Upper lobe of right lung (tissue), 1 donor: ENCODE results near the gene ANTXR2. TPM values are rescaled to one million over a fixed set of nuclear protein-coding genes. Genes with fewer than 3 reads are reported as not detected.

Source experiments
- ATAC-seq: fragments of 200-7000 bp; cut with Tn5 transposase; one replicate; pipeline ENCODE4 v1.9.1; 2020; ENCODE audit warnings: mild to moderate bottlenecking, moderate library complexity
- DNase-seq: peaks from one replicate; pipeline ENCODE4 v3.0.0-alpha.2; 2020
- H3K27ac ChIP-seq: fragments of 200-600 bp; one replicate; pipeline ENCODE4 v1.8.0; 2022
- H3K27me3 ChIP-seq: fragments of 200-600 bp; one replicate; pipeline ENCODE4 v1.8.0; 2022; ENCODE audit warnings: mild to moderate bottlenecking
- H3K36me3 ChIP-seq: fragments of 200-600 bp; one replicate; pipeline ENCODE4 v1.8.0; 2022
- H3K4me1 ChIP-seq: fragments of 200-600 bp; one replicate; pipeline ENCODE4 v1.8.0; 2022
- H3K4me3 ChIP-seq: fragments of 200-600 bp; one replicate; pipeline ENCODE4 v1.8.0; 2022; ENCODE audit warnings: mild to moderate bottlenecking
- H3K9me3 ChIP-seq: fragments of 200-600 bp; one replicate; pipeline ENCODE4 v1.8.0; 2022
- intact Hi-C: fragments of 100-400 bp; cut with DNase I; formaldehyde crosslinking; loops from one replicate; pipeline ENCODE4 v1.11.0; 2022
- total RNA-seq: library from RNA; stranded (reverse); fragmentation: NEBNext Ultra II Directional; extraction: Animal tissue kit (Norgen Biotek cat#: 25700); gene quantifications from one replicate; pipeline ENCODE4 v1.2.1, GENCODE V29; 2021
- TF ChIP-seq, protein P1 (sequence below): fragments of 200-600 bp; IDR thresholded peaks from one replicate; pipeline ENCODE4 v1.8.0; 2022; ENCODE audit warnings: antibody characterized with exemption
- donor health status: DM: no; HTN: yes; CAD: no; lungs with severe emphysema.

The ANTXR2 gene
- total RNA-seq, 1 donor from 2014 or later = 67.4 TPM

DNA sequence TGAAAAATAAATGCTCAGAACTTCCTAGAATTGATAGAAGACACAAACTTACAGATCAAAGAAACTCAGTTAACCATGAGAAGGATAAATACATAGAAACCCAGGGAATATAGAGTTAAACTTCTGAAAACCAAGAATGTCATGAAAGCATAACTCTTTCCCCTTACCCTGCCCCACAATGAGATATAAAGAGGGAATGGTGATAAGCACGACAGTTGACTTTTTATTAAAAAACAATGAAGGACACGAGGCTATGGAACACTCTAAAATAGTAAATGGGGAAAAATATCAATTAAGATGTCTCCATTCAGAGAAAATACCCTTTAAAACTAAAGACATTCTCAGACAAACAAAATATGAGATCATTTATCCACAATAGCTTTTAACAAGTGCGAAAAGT lies 154.7 kb downstream of the ANTXR2 start:
- ATAC-seq (no peak), DNase-seq (no peak)
- H3K9me3 ChIP-seq = no peaks in the 10 kb centered on the region
- H3K27me3 ChIP-seq = no peaks in the 10 kb centered on the region
- no peak overlapping the region for H3K27ac ChIP-seq
- no peaks in the 10 kb centered on the region for H3K4me1 ChIP-seq
- intact Hi-C loops = no loop called here
- no peak overlapping the region for H3K4me3 ChIP-seq
- TF ChIP-seq, protein P1, sequence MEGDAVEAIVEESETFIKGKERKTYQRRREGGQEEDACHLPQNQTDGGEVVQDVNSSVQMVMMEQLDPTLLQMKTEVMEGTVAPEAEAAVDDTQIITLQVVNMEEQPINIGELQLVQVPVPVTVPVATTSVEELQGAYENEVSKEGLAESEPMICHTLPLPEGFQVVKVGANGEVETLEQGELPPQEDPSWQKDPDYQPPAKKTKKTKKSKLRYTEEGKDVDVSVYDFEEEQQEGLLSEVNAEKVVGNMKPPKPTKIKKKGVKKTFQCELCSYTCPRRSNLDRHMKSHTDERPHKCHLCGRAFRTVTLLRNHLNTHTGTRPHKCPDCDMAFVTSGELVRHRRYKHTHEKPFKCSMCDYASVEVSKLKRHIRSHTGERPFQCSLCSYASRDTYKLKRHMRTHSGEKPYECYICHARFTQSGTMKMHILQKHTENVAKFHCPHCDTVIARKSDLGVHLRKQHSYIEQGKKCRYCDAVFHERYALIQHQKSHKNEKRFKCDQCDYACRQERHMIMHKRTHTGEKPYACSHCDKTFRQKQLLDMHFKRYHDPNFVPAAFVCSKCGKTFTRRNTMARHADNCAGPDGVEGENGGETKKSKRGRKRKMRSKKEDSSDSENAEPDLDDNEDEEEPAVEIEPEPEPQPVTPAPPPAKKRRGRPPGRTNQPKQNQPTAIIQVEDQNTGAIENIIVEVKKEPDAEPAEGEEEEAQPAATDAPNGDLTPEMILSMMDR = no peak
- no peaks in the 10 kb centered on the region for H3K36me3 ChIP-seq

DNA sequence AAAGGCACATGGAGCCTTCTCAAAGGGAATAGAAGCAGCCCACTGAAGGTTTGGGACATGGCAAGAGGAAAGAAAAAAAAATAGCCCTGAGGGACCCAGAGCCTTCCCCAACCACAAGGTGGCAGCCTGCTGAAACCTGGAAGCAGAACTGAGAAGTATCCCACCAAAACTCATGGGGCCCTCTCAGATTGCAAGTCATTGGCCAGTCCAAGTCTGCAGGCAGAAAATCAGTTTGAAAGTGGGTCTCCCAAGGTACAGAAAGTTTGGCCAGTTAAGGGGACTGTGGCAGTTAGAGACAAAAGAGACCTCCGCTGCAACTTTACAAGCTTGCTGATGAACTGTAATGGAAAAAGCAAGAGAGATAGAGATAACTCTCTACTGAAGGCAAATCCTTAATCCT lies 155.8 kb downstream of the ANTXR2 start:
- intact Hi-C loops = no loop called here
- ATAC-seq (peak; percentile 62), DNase-seq (no peak)
- H3K36me3 ChIP-seq = no peaks in the 10 kb centered on the region
- H3K27me3 ChIP-seq = no peaks in the 10 kb centered on the region
- H3K4me3 ChIP-seq = no peak overlapping the region
- H3K27ac ChIP-seq = no peak overlapping the region
- H3K4me1 ChIP-seq = no peaks in the 10 kb centered on the region
- H3K9me3 ChIP-seq = no peaks in the 10 kb centered on the region
- TF ChIP-seq, protein P1 = peak; percentile 56

DNA sequence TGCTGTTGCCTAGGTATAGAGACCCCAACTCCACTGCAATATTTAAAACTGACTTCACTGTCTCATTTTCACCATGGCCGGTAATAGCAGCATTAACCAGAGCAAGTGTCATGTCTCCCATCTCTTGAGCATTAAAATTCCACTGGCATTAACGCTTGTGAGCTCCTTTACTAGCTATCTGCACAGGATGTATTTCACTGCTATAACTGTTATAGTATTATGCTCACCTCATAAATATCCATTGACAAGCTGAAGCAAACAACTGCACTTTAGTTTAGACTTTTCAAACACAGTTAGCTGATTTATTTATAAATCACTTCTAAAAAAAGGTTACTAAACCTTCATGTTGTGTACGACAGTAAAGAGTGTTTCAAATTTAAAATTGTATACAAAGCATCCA lies 157.8 kb downstream of the ANTXR2 start:
- ATAC-seq (no peak), DNase-seq (no peak)
- Histone ChIP-seq H3K4me3 (no peak overlapping the region), H3K27ac (no peak overlapping the region), H3K4me1 (no peaks in the 10 kb centered on the region), H3K9me3 (no peaks in the 10 kb centered on the region), H3K36me3 (no peaks in the 10 kb centered on the region), H3K27me3 (no peaks in the 10 kb centered on the region)
- TF ChIP-seq, protein P1 = no peak
- intact Hi-C loops = no loop called here

DNA sequence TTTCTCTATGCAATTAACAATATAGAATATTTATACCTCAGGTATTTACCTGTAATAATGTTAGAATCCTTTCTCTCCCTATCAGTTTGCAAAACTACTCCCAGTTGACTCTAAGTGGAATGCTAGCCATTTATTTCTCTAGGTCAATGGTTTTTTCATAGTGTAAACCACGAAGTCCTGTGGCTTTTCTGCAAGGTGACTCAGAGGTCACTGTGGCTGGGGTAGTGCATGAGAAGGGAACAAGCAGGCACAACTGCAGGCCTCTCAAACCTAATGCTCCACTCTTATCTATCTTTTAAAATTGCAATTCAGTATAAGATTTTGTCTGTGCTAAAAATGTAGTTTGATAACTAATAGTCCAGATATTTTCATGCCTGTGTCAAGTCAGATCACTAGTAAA lies 159.4 kb downstream of the ANTXR2 start:
- H3K9me3 ChIP-seq = no peaks in the 10 kb centered on the region
- H3K4me1 ChIP-seq = no peaks in the 10 kb centered on the region
- no peak for DNase-seq
- TF ChIP-seq, protein P1 = no peak
- H3K4me3 ChIP-seq = no peak overlapping the region
- ATAC-seq = no peak
- intact Hi-C loops = no loop called here
- no peaks in the 10 kb centered on the region for H3K36me3 ChIP-seq
- no peak overlapping the region for H3K27ac ChIP-seq
- H3K27me3 ChIP-seq = no peaks in the 10 kb centered on the region

DNA sequence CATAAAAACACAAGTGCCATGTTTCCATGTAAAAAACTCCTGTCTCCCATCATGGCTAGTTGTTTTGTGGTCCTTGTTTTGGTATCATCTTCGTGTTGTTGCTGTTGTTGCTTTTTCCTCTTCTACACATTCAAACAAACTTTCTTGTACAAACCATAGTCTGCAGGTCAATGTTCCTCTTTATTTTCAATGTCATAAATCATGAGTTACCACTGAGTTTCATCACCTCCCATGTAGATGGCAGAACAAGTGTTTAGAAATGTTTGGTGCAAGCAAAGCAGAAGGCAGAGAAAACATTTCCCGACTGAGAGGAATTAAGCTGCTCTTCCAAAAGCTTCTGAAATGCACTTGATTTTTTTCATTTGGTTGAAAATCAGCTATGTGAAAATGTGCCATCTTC lies 166.0 kb downstream of the ANTXR2 start:
- TF ChIP-seq, protein P1 = no peak
- H3K4me3 ChIP-seq = no peak overlapping the region
- DNase-seq (no peak), ATAC-seq (no peak)
- no peaks in the 10 kb centered on the region for H3K27me3 ChIP-seq
- H3K9me3 ChIP-seq = no peaks in the 10 kb centered on the region
- intact Hi-C loops = no loop called here
- H3K27ac ChIP-seq = no peak overlapping the region
- H3K4me1 ChIP-seq = no peaks in the 10 kb centered on the region
- peaks cover 19% of the 10 kb centered on the region for H3K36me3 ChIP-seq

DNA sequence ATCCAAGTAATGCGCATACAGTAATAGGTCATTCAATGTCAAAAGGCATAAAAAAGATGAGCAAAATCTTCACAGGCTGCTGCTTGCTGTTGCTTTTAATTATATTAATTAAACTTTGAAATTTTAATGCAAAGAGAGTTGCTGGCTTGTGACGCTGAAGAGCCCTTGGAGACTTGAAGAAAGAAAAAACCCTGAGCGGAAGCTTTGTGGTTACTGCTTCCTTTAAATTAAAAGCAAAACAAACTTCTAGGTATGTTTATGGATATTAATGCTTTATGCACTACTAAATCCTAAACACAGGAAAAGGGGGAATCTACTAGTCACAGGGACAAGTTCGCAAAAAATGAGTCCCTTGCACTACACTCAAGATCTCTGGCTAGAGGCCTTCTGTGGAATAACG lies 166.7 kb downstream of the ANTXR2 start:
- Histone ChIP-seq H3K4me1 (no peaks in the 10 kb centered on the region), H3K36me3 (peaks cover 19% of the 10 kb centered on the region), H3K27ac (no peak overlapping the region), H3K4me3 (no peak overlapping the region), H3K27me3 (no peaks in the 10 kb centered on the region), H3K9me3 (no peaks in the 10 kb centered on the region)
- no peak for DNase-seq
- intact Hi-C loops = no loop called here
- TF ChIP-seq, protein P1 = no peak
- ATAC-seq = no peak
